Measurements from ENCODE around the gene USP49. TPM values are rescaled to one million over a fixed set of nuclear protein-coding genes. Genes with fewer than 3 reads are reported as not detected.
A peak's percentile ranks its signal among the peaks of the same experiment; 100 is the strongest.

Gene USP49
- total RNA-seq, 1 donor from 2014 or later, result 0.71 TPM

DNA sequence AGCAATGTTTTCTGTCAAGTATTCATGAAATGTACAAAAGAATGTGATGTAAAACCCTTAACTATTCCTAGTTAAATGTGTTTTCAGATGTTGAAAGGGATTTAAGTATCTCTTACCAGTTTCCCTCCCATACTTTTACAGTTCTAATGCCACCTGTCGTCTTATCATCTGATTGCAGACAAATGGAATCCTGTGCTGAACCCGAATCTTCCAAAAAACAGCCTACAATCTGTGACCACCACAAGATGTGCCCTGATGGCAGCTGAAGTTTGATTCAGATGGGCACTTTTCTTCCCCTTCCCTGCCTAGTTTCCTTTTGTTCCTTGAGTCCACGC lies 105.8 kb downstream of the USP49 start:
- Histone ChIP-seq H3K9me3 (replicated peaks) (no peaks in the 10 kb centered on the region), H3K27ac (replicated peaks) (peak overlapping the region; percentile 95), H3K4me1 (peaks cover 95% of the 10 kb centered on the region), H3K27me3 (ENCODE audit: low read depth) (no peaks in the 10 kb centered on the region), H3K36me3 (peaks cover 41% of the 10 kb centered on the region), H3K4me3 (no peak overlapping the region)
- DNase-seq, result no peak
- intact Hi-C loops (cut with micrococcal nuclease), result loop anchor here (10.0 kb wide), 1 partner anchor 255 kb away; no protein-coding TSS in a partner anchor
- TF ChIP-seq, protein P1, sequence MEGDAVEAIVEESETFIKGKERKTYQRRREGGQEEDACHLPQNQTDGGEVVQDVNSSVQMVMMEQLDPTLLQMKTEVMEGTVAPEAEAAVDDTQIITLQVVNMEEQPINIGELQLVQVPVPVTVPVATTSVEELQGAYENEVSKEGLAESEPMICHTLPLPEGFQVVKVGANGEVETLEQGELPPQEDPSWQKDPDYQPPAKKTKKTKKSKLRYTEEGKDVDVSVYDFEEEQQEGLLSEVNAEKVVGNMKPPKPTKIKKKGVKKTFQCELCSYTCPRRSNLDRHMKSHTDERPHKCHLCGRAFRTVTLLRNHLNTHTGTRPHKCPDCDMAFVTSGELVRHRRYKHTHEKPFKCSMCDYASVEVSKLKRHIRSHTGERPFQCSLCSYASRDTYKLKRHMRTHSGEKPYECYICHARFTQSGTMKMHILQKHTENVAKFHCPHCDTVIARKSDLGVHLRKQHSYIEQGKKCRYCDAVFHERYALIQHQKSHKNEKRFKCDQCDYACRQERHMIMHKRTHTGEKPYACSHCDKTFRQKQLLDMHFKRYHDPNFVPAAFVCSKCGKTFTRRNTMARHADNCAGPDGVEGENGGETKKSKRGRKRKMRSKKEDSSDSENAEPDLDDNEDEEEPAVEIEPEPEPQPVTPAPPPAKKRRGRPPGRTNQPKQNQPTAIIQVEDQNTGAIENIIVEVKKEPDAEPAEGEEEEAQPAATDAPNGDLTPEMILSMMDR (IDR thresholded peaks at IDR 0.05; ENCODE audit: borderline replicate concordance), result no peak

DNA sequence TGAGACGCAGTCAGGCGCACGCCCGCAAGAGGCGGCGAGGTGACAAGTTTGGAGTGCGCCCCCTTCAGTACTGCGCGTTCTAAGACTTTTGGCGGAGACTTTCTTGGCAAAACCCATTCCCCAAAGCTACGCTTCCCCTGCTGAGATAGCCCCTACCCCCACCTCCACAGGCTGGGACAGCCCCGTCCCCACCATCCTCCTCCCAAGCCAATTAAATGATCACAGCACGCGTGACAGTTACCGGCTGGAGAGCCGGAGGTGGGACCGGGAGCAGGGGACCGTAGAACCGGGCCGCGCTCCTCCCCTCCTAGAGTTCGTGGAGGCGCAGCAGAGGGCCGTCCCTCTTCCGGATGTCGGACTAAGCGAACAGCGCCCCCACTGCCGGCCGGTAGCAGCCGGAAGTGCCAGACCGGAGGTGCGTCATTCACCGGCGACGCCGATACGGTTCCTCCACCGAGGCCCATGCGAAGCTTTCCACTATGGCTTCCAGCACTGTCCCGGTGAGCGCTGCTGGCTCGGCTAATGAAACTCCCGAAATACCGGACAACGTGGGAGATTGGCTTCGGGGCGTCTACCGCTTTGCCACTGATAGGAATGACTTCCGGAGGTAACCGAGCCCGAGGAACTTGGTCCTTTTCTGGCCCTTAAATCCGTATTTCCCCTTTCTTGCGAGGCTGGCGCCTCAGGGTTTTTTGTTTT lies 107.8 kb downstream of the USP49 start, which contains the start of gene TOMM6:
TOMM6 (plus strand) TSS at position 476 of the 699 bp plus-strand sequence; CDS start at position 480, 4 bp downstream.
- Histone ChIP-seq H3K4me3 (peak within 1 kb of the TSS; percentile 90), H3K27me3 (ENCODE audit: low read depth) (no peaks in the 10 kb centered on the region), H3K4me1 (peaks cover 94% of the 10 kb centered on the region), H3K36me3 (peaks cover 42% of the 10 kb centered on the region), H3K9me3 (replicated peaks) (no peaks in the 10 kb centered on the region), H3K27ac (replicated peaks) (peak within 1 kb of the TSS; percentile 95)
- intact Hi-C loops (cut with micrococcal nuclease), result loop anchor here (10.0 kb wide), 1 partner anchor 257 kb away; no protein-coding TSS in a partner anchor
- TF ChIP-seq, protein P1 (IDR thresholded peaks at IDR 0.05; ENCODE audit: borderline replicate concordance), result peak; percentile 94
- DNase-seq, result peak; percentile 95

DNA sequence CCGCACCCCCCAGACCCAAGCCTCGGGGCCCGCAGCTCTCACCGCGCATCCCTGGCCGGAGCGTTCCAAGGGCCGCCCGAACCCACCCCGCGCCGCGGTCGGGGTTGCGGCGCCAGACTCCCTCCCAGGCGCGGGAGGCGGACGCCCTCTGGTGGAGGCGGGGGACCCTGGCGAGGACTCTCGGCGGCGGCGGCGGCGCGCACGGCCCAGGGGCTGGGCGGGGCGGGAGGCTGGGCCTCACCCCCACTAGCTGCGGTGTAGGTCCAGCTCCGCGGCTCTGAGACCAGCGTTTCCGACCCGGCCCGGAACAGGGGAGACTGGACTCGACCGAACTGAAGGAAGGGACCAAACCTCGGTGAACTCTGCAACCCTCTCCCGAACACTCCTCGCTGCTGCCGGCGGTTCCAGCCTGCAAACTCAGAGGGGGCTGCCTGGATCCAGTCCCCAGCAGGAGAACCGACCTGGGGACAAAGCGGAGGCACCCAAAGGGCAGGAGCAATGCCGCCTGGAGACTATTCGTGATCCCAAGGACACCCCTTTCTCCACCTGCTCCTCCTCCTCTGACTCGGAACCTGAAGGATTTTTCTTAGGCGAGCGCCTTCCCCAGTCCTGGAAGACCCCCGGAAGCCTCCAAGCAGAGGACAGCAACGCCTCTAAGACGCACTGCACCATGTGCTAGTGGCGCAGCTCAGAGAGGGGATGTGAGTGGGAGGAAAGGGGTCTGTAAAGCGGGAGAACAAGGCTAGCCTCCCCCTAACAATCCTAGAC lies 108.5 kb downstream of the USP49 start:
- TF ChIP-seq, protein P1 (IDR thresholded peaks at IDR 0.05; ENCODE audit: borderline replicate concordance), result peak; percentile 90
- peak overlapping the region; percentile 95 for H3K27ac ChIP-seq (replicated peaks)
- H3K9me3 ChIP-seq (replicated peaks), result no peaks in the 10 kb centered on the region
- peak overlapping the region; percentile 90 for H3K4me3 ChIP-seq
- DNase-seq, result peak; percentile 92
- H3K36me3 ChIP-seq, result peaks cover 36% of the 10 kb centered on the region
- no peaks in the 10 kb centered on the region for H3K27me3 ChIP-seq (ENCODE audit: low read depth)
- H3K4me1 ChIP-seq, result peaks cover 93% of the 10 kb centered on the region
- intact Hi-C loops (cut with micrococcal nuclease), result loop anchor here (10.0 kb wide), 1 partner anchor 258 kb away; no protein-coding TSS in a partner anchor

DNA sequence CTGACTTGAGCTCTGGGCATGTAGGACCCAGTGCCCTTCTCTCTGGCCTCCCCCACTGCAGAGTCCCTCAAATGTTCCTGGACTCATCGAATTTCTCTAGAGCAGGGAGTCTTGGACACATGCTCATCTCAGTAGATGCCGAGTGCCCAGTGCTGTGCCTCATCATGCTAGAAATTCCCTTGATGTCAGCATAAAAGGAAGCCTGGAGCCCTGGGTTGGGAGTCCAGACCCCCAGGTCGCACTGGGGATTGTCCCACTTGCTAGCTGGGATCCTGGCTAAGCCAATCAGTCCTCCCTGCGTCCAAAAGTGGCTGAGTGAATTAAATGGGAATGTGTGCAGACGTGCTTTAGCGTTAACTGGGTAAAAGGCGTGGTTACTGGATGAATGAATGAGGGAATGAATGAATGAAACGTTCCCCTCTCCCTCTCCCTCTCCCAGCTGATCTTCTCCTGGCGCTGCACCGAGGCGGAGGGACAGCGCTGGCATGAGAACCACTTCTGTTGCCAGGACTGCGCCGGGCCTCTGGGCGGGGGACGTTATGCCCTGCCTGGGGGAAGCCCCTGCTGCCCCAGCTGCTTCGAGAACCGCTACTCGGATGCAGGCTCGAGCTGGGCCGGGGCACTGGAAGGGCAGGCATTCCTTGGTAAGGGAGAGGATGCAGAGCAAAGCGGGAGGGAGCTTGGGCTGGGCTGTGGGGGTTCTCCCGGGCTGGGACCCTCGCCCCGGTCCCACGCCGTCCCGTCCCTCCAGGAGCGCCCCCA lies 109.3 kb downstream of the USP49 start:
- H3K9me3 ChIP-seq (replicated peaks), result no peaks in the 10 kb centered on the region
- H3K36me3 ChIP-seq, result peaks cover 28% of the 10 kb centered on the region
- H3K4me1 ChIP-seq, result peaks cover 95% of the 10 kb centered on the region
- peak; percentile 35 for DNase-seq
- intact Hi-C loops (cut with micrococcal nuclease), result loop anchor here (10.0 kb wide), 1 partner anchor 259 kb away; no protein-coding TSS in a partner anchor
- peak overlapping the region; percentile 95 for H3K27ac ChIP-seq (replicated peaks)
- H3K27me3 ChIP-seq (ENCODE audit: low read depth), result no peaks in the 10 kb centered on the region
- TF ChIP-seq, protein P1 (IDR thresholded peaks at IDR 0.05; ENCODE audit: borderline replicate concordance), result no peak
- H3K4me3 ChIP-seq, result peak overlapping the region; percentile 90

DNA sequence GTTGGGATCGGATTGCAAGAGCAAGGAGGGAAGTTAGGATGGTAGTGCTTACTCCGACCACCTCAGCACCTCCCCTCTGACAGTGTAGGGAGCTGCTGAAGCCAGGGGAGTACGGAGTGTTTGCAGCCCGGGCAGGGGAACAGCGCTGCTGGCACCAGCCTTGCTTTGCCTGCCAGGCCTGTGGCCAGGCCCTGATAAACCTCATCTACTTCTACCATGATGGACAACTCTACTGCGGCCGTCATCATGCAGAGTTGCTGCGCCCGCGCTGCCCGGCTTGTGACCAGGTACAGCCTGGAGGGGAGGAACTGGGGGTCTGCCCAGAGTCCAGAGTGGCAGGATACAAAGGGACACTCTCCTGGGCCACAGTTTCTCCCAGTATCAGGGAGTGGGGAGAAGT lies 109.9 kb downstream of the USP49 start:
- peak; percentile 41 for DNase-seq
- peaks cover 22% of the 10 kb centered on the region for H3K36me3 ChIP-seq
- H3K27ac ChIP-seq (replicated peaks), result peak overlapping the region; percentile 95
- peak overlapping the region; percentile 90 for H3K4me3 ChIP-seq
- H3K4me1 ChIP-seq, result peaks cover 95% of the 10 kb centered on the region
- no peaks in the 10 kb centered on the region for H3K9me3 ChIP-seq (replicated peaks)
- intact Hi-C loops (cut with micrococcal nuclease), result loop anchor here (10.0 kb wide), 1 partner anchor 260 kb away; no protein-coding TSS in a partner anchor
- TF ChIP-seq, protein P1 (IDR thresholded peaks at IDR 0.05; ENCODE audit: borderline replicate concordance), result no peak
- H3K27me3 ChIP-seq (ENCODE audit: low read depth), result no peaks in the 10 kb centered on the region

Measured in left ventricle myocardium inferior (tissue), 1 donor.